ENCODE results near the gene PACRG. TPM values are rescaled to one million over a fixed set of nuclear protein-coding genes. Genes with fewer than 3 reads are reported as not detected.

The PACRG gene
- polyA plus RNA-seq, 1 donor from 2014 or later = 16.6 TPM

GRCh38 chr6:163243083-163243482, 515.3 kb downstream of the PACRG start:
- H3K27ac ChIP-seq (ENCODE audit: low read length) = no peak overlapping the region
- no peak for TF ChIP-seq EP300 (conservative IDR thresholded peaks at IDR 0.05; ENCODE audit: poor library complexity, severe bottlenecking)
- TF ChIP-seq POLR2AphosphoS5 (IDR thresholded peaks at IDR 0.05) = no peak
- TF ChIP-seq SMC3 (conservative IDR thresholded peaks at IDR 0.05; ENCODE audit: poor library complexity) = no peak
- TF ChIP-seq TAF1 (IDR thresholded peaks at IDR 0.05; ENCODE audit: low read depth) = no peak
- TF ChIP-seq MXI1 (conservative IDR thresholded peaks at IDR 0.05; ENCODE audit: poor library complexity, severe bottlenecking) = no peak
- TF ChIP-seq RAD21 (conservative IDR thresholded peaks at IDR 0.05) = no peak
- no peaks in the 10 kb centered on the region for H3K9me2 ChIP-seq (ENCODE audit: insufficient read depth, low read length)
- no peak overlapping the region for H3K9ac ChIP-seq (ENCODE audit: low read length)
- H3K4me2 ChIP-seq (ENCODE audit: low read length) = no peak overlapping the region
- no peak overlapping the region for H3K4me3 ChIP-seq (ENCODE audit: low read length)
- no peaks in the 10 kb centered on the region for H4K20me1 ChIP-seq (ENCODE audit: insufficient read depth)
- no peak overlapping the region for H2AFZ ChIP-seq (ENCODE audit: low read depth, low read length)
- H3K27me3 ChIP-seq (ENCODE audit: insufficient read depth, low read depth, low read length) = no peaks in the 10 kb centered on the region
- no peaks in the 10 kb centered on the region for H3K79me2 ChIP-seq (replicated peaks; ENCODE audit: insufficient read depth, low read length)
- H3F3A ChIP-seq (ENCODE audit: insufficient read depth, low read length, poor library complexity, severe bottlenecking) = no peaks in the 10 kb centered on the region
- no peaks in the 10 kb centered on the region for H3K36me3 ChIP-seq (ENCODE audit: insufficient read depth, low read length)
- no peaks in the 10 kb centered on the region for H3K9me3 ChIP-seq (ENCODE audit: low read length)

- Histone ChIP-seq H3K27ac (ENCODE audit: low read length) (no peak overlapping the region), H3K9me2 (ENCODE audit: insufficient read depth, low read length) (no peaks in the 10 kb centered on the region), H3K9me3 (ENCODE audit: low read length) (no peaks in the 10 kb centered on the region), H3K27me3 (ENCODE audit: insufficient read depth, low read depth, low read length) (no peaks in the 10 kb centered on the region), H3K36me3 (ENCODE audit: insufficient read depth, low read length) (no peaks in the 10 kb centered on the region), H3F3A (ENCODE audit: insufficient read depth, low read length, poor library complexity, severe bottlenecking) (no peaks in the 10 kb centered on the region), H3K4me3 (ENCODE audit: low read length) (no peak overlapping the region), H3K4me2 (ENCODE audit: low read length) (no peak overlapping the region), H4K20me1 (ENCODE audit: insufficient read depth) (no peaks in the 10 kb centered on the region), H2AFZ (ENCODE audit: low read depth, low read length) (no peak overlapping the region), H3K79me2 (replicated peaks; ENCODE audit: insufficient read depth, low read length) (no peaks in the 10 kb centered on the region), H3K9ac (ENCODE audit: low read length) (no peak overlapping the region)
- TF ChIP-seq REST (IDR thresholded peaks at IDR 0.05; ENCODE audit: borderline replicate concordance) (no peak), MXI1 (conservative IDR thresholded peaks at IDR 0.05; ENCODE audit: poor library complexity, severe bottlenecking) (no peak)
Measured at GRCh38 chr6:163243692-163244589, 516.2 kb downstream of the PACRG start.

GRCh38 chr6:163248051-163248450, 520.3 kb downstream of the PACRG start:
- no peaks in the 10 kb centered on the region for H3K9me2 ChIP-seq (ENCODE audit: insufficient read depth, low read length)
- no peak overlapping the region for H3K4me2 ChIP-seq (ENCODE audit: low read length)
- no peak overlapping the region for H2AFZ ChIP-seq (ENCODE audit: low read depth, low read length)
- H3K27ac ChIP-seq (ENCODE audit: low read length) = no peak overlapping the region
- H3K36me3 ChIP-seq (ENCODE audit: insufficient read depth, low read length) = no peaks in the 10 kb centered on the region
- H3K4me3 ChIP-seq (ENCODE audit: low read length) = no peak overlapping the region
- H4K20me1 ChIP-seq (ENCODE audit: insufficient read depth) = no peaks in the 10 kb centered on the region
- no peaks in the 10 kb centered on the region for H3K79me2 ChIP-seq (replicated peaks; ENCODE audit: insufficient read depth, low read length)
- H3K27me3 ChIP-seq (ENCODE audit: insufficient read depth, low read depth, low read length) = no peaks in the 10 kb centered on the region
- no peak for TF ChIP-seq EZH2 (IDR thresholded peaks at IDR 0.05; ENCODE audit: borderline replicate concordance, insufficient read depth, low read length, poor library complexity, severe bottlenecking)
- TF ChIP-seq RAD21 (conservative IDR thresholded peaks at IDR 0.05) = no peak
- no peak for TF ChIP-seq CTCF (IDR thresholded peaks at IDR 0.05; ENCODE audit: poor library complexity, severe bottlenecking)
- no peak for TF ChIP-seq POLR2AphosphoS5 (IDR thresholded peaks at IDR 0.05)
- no peak for TF ChIP-seq SMC3 (conservative IDR thresholded peaks at IDR 0.05; ENCODE audit: poor library complexity)
- TF ChIP-seq REST (IDR thresholded peaks at IDR 0.05; ENCODE audit: borderline replicate concordance) = no peak
- no peak for TF ChIP-seq MXI1 (conservative IDR thresholded peaks at IDR 0.05; ENCODE audit: poor library complexity, severe bottlenecking)
- TF ChIP-seq EP300 (conservative IDR thresholded peaks at IDR 0.05; ENCODE audit: poor library complexity, severe bottlenecking) = no peak
- no peak for TF ChIP-seq TAF1 (IDR thresholded peaks at IDR 0.05; ENCODE audit: low read depth)
- no peaks in the 10 kb centered on the region for H3F3A ChIP-seq (ENCODE audit: insufficient read depth, low read length, poor library complexity, severe bottlenecking)
- no peak overlapping the region for H3K9ac ChIP-seq (ENCODE audit: low read length)
- H3K9me3 ChIP-seq (ENCODE audit: low read length) = no peaks in the 10 kb centered on the region

All from neural cell (in vitro differentiated cells).